AG04449 (cell line): ENCODE measurements around the gene EXO1.
"Not testable (repeated sequence)": the region's sequence is repeated elsewhere in the genome, so short reads cannot be mapped to it uniquely, and the experiment has no call there.

ENCODE experiments used
- CTCF ChIA-PET: fragments of 350-600 bp; formaldehyde crosslinking; extraction: SDS; loops from one replicate; lab custom pipeline; 2021; ENCODE audit warnings: antibody characterized with exemption; lab: Yijun Ruan, JAX
- POLR2A ChIA-PET: fragments of 400-600, 350-600 bp; formaldehyde crosslinking; extraction: SDS; loops from one replicate; lab custom pipeline; 2020; ENCODE audit warnings: antibody characterized with exemption, inconsistent platforms; lab: Yijun Ruan, JAX
- DNase-seq: peaks from one replicate; pipeline ENCODE4 v3.0.0-alpha.2; 2010; ENCODE audit warnings: low read depth, low spot score
- H3K4me3 ChIP-seq: 2 replicates; pipeline ENCODE4 v1.5.1; 2011; ENCODE audit warnings: low read depth, mild to moderate bottlenecking, control low read depth, low read length
- CTCF ChIP-seq: IDR thresholded peaks from one replicate; pipeline ENCODE4 v1.5.1; 2011; ENCODE audit warnings: mild to moderate bottlenecking, moderate library complexity, low read length, control low read depth, inconsistent platforms; ENCODE audit not compliant: insufficient read depth; ENCODE audit errors: missing control alignments

EXO1 gene

GRCh38 chr1:241847796-241848685 is at the start of gene EXO1:
Gene EXO1 (plus strand): TSS chr1:241848204. CDS start chr1:241850426, 2,222 bp downstream.
- peak; percentile 33 for TF ChIP-seq CTCF
- ChIA-PET POLR2A (interaction anchor here (0.6 to 1.6 kb wide), 4 partner anchors 10 to 329 kb away, joined by 3 to 5 read pairs (median 3); partner anchors contain the start of gene FH), CTCF (interaction anchor here (0.7 to 3.0 kb wide), 9 partner anchors 10 to 328 kb away, joined by 3 to 20 read pairs (median 3); partner anchors contain the start of genes FH and MAP1LC3C)
- DNase-seq, result no peak
- H3K4me3 ChIP-seq, result peak within 1 kb of the TSS; percentile 97

- no peak for DNase-seq
- CTCF ChIA-PET, result no interaction called here
- TF ChIP-seq CTCF, result no peak
- H3K4me3 ChIP-seq, result no peak overlapping the region
- POLR2A ChIA-PET, result no interaction called here
Measured at GRCh38 chr1:241799416-241799815, 48.6 kb upstream of the EXO1 start.

- no peak for TF ChIP-seq CTCF
- CTCF ChIA-PET, result no interaction called here
- no peak for DNase-seq
- H3K4me3 ChIP-seq, result no peak overlapping the region
- POLR2A ChIA-PET, result no interaction called here
Measured at GRCh38 chr1:241800640-241801039, 47.4 kb upstream of the EXO1 start.

- DNase-seq, result no peak
- no peak for TF ChIP-seq CTCF
- POLR2A ChIA-PET, result no interaction called here
- no peak overlapping the region for H3K4me3 ChIP-seq
- CTCF ChIA-PET, result no interaction called here
Measured at GRCh38 chr1:241802863-241803262, 45.1 kb upstream of the EXO1 start.

- CTCF ChIA-PET, H3K4me3 ChIP-seq, POLR2A ChIA-PET, DNase-seq: not testable (repeated sequence)
Measured at GRCh38 chr1:241804706-241805105, 43.3 kb upstream of the EXO1 start.

- TF ChIP-seq CTCF, result no peak
- no peak overlapping the region for H3K4me3 ChIP-seq
- CTCF ChIA-PET, result no interaction called here
- POLR2A ChIA-PET, result no interaction called here
- DNase-seq, result no peak
Measured at GRCh38 chr1:241808265-241808664, 39.7 kb upstream of the EXO1 start.
